ENCODE results near the gene H2BW1. TPM values are rescaled to one million over a fixed set of nuclear protein-coding genes. Genes with fewer than 3 reads are reported as not detected.
"Not testable (repeated sequence)": the region's sequence is repeated elsewhere in the genome, so short reads cannot be mapped to it uniquely, and the experiment has no call there.

H2BW1 gene
- total RNA-seq, 1 donor from 2014 or later, result not detected

DNA sequence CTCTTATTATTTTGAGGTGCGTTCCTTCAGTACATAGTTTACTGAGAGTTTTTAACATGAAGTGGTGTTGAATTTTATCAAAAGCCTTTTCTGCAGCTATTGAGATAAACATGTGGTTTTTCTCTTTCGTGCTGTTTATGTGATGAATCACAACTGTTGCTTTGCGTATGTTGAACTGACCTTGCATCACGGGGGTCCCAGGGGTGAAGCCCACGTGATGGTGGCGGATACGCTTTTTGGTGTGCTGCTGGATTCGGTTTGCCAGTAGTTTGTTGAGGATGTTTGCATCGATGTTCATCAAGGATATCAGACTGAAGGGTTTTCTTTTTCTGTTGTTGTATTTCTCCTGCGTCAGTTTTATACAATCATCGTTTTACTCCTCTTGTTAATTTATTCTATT lies 4.6 kb upstream of the H2BW1 start:
- Histone ChIP-seq H3K27me3 (no peaks in the 10 kb centered on the region), H2AFZ (replicated peaks) (no peak overlapping the region), H3K9me3 (ENCODE audit: low read depth) (no peaks in the 10 kb centered on the region), H3K9ac (no peak overlapping the region), H3K36me3 (no peaks in the 10 kb centered on the region), H3K4me3 (no peak overlapping the region), H3K4me1 (no peaks in the 10 kb centered on the region), H3K27ac (no peak overlapping the region), H3K79me2 (ENCODE audit: low read depth) (no peaks in the 10 kb centered on the region), H3K4me2 (no peak overlapping the region), H3F3A (ENCODE audit: low read depth) (no peaks in the 10 kb centered on the region), H4K20me1 (ENCODE audit: low read depth) (no peaks in the 10 kb centered on the region)
- H3K9me3 Mint-ChIP-seq, result no peaks in the 10 kb centered on the region
- no peak for DNase-seq (ENCODE audit: low spot score)
- H3K4me1 Mint-ChIP-seq, result no peaks in the 10 kb centered on the region
- TF ChIP-seq EZH2phosphoT487 (IDR thresholded peaks at IDR 0.05), result no peak
- peaks cover 2% of the 10 kb centered on the region for H3K27me3 Mint-ChIP-seq (ENCODE audit: insufficient read depth, low read depth)
- H3K4me3 Mint-ChIP-seq, result no peak overlapping the region
- no peaks in the 10 kb centered on the region for H3K36me3 Mint-ChIP-seq
- H3K27ac Mint-ChIP-seq, result no peak overlapping the region

DNA sequence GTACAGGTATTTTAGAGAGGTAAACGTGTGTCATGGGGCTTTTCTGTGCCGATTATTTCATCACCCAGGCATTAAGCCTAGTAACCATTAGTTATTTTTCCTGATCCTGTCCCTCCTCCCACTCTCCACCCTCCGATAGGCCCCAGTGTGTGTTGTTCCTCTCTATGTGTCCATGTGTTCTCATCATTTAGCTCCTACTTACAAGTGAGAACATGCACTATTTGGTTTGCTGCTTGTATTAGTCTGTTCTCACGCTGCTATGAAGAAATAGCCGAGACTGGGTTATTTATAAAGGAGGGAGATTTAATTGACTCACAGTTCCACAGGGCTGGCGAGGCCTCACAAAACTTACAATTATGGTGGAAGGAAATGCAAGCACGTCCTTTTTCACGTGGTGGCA lies 2.1 kb upstream of the H2BW1 start:
- H3K9me3 ChIP-seq (ENCODE audit: low read depth); H3K79me2 ChIP-seq (ENCODE audit: low read depth); H3K27me3 Mint-ChIP-seq (ENCODE audit: insufficient read depth, low read depth); H3K4me1 Mint-ChIP-seq; H3K27ac Mint-ChIP-seq; H3K4me3 ChIP-seq; H3K27me3 ChIP-seq; H3K9ac ChIP-seq; H3K9me3 Mint-ChIP-seq; H2AFZ ChIP-seq (replicated peaks); H3F3A ChIP-seq (ENCODE audit: low read depth); H3K36me3 Mint-ChIP-seq; H4K20me1 ChIP-seq (ENCODE audit: low read depth); H3K4me1 ChIP-seq; DNase-seq (ENCODE audit: low spot score); H3K27ac ChIP-seq; H3K4me3 Mint-ChIP-seq; H3K4me2 ChIP-seq; H3K36me3 ChIP-seq: not testable (repeated sequence)

DNA sequence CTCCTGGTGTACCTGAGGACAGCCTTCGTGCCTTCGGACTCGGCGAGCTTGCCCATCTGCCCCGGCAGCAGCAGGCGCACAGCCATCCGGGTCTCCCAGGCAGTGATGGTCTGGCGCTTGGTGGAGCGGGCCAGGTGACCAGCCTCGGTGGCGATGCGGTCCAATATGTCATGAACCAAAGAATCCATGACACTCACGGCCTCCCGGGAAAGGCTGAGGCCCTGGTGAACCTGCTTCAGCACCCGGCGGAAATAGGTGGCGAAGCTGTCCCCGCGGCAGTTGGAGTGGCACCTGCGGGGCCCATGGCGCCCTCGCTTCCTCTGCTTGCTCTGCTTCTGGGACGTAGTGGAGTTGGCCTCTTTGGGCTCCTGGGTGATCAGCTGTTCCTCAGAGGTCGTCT lies 350 bp downstream of the H2BW1 start:
- Histone ChIP-seq H3K36me3 (no peaks in the 10 kb centered on the region), H3K4me2 (no peak overlapping the region), H3K79me2 (ENCODE audit: low read depth) (no peaks in the 10 kb centered on the region), H3K27ac (no peak overlapping the region), H3K9ac (no peak overlapping the region), H3K27me3 (no peaks in the 10 kb centered on the region), H2AFZ (replicated peaks) (no peak overlapping the region), H3K4me3 (no peak overlapping the region), H3K9me3 (ENCODE audit: low read depth) (no peaks in the 10 kb centered on the region), H3F3A (ENCODE audit: low read depth) (no peaks in the 10 kb centered on the region), H3K4me1 (no peaks in the 10 kb centered on the region), H4K20me1 (ENCODE audit: low read depth) (no peaks in the 10 kb centered on the region)
- Mint-ChIP-seq H3K36me3 (no peaks in the 10 kb centered on the region), H3K27ac (no peak overlapping the region), H3K4me1 (no peaks in the 10 kb centered on the region), H3K4me3 (no peak overlapping the region), H3K27me3 (ENCODE audit: insufficient read depth, low read depth) (peaks cover 2% of the 10 kb centered on the region), H3K9me3 (no peaks in the 10 kb centered on the region)
- TF ChIP-seq CTCF (IDR thresholded peaks at IDR 0.05), result no peak
- TF ChIP-seq EZH2 (IDR thresholded peaks at IDR 0.05), result no peak
- TF ChIP-seq EZH2phosphoT487 (IDR thresholded peaks at IDR 0.05), result no peak
- no peak for DNase-seq (ENCODE audit: low spot score)

DNA sequence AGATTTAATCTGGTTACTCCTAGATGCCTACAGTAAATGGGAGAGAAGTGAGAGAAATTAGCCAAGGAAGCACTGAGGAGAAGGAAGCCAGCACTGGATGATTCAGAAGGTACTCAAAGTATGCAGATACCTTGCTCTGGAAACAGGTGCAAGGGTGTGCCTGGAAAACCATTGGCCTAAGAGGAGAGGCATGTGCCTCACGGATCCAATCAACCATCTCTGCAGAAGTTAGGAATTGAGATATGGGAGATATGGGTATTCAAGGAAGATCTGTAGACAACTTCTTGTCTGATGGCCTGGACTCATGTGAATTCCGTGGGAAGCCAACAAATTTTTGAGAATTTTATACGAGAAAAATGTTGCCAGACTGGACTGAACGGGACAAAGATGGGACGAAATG lies 4.7 kb downstream of the H2BW1 start:
- Mint-ChIP-seq H3K27ac (no peak overlapping the region), H3K4me3 (no peak overlapping the region), H3K4me1 (no peaks in the 10 kb centered on the region), H3K36me3 (no peaks in the 10 kb centered on the region), H3K9me3 (no peaks in the 10 kb centered on the region), H3K27me3 (ENCODE audit: insufficient read depth, low read depth) (peaks cover 4% of the 10 kb centered on the region)
- no peak for DNase-seq (ENCODE audit: low spot score)
- Histone ChIP-seq H3K9me3 (ENCODE audit: low read depth) (no peaks in the 10 kb centered on the region), H3F3A (ENCODE audit: low read depth) (no peaks in the 10 kb centered on the region), H3K9ac (no peak overlapping the region), H3K79me2 (ENCODE audit: low read depth) (no peaks in the 10 kb centered on the region), H3K4me3 (no peak overlapping the region), H4K20me1 (ENCODE audit: low read depth) (no peaks in the 10 kb centered on the region), H3K4me1 (no peaks in the 10 kb centered on the region), H3K4me2 (no peak overlapping the region), H3K36me3 (no peaks in the 10 kb centered on the region), H3K27me3 (no peaks in the 10 kb centered on the region), H3K27ac (no peak overlapping the region), H2AFZ (replicated peaks) (no peak overlapping the region)
- TF ChIP-seq EZH2 (IDR thresholded peaks at IDR 0.05) (no peak), CTCF (IDR thresholded peaks at IDR 0.05) (no peak), EZH2phosphoT487 (IDR thresholded peaks at IDR 0.05) (no peak)

Measured in neural progenitor cell (in vitro differentiated cells).